ENCODE data around the gene GSTA3. TPM values are rescaled to one million over a fixed set of nuclear protein-coding genes. Genes with fewer than 3 reads are reported as not detected.
"Not testable (repeated sequence)": the region's sequence is repeated elsewhere in the genome, so short reads cannot be mapped to it uniquely, and the experiment has no call there.

GSTA3 gene
- total RNA-seq: not detected
- long read RNA-seq, donor 1: 0 reads
- long read RNA-seq, donor 2: 0 reads

DNA sequence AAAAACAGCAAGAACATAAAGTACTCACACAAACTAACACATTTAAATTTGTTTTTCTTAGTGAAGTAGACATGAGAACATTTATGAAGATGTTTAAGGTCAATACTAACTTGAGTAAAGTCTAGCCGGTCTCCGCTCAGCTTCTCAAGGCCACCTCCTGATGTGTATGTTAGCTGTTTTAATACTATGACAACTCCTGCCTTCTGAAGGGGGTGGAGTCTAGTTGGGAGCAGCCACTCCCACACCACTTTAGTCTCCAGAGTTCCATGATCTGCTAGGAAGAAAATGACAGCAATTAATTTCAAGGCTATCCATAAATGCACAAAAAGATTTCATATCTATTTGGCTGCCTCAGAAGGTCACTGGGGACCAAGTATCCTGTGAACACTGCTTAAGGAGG, at the start of gene GSTA3:
Gene GSTA3, minus strand, starts transcription at position 168 of the 400 bp plus-strand sequence. CDS start 3,864 bp downstream, outside the sequence.
- Histone ChIP-seq H3K36me3 (ENCODE audit: low read depth) (no peaks in the 10 kb centered on the region), H3K4me1 (ENCODE audit: low read depth) (no peaks in the 10 kb centered on the region), H3K4me3 (no peak within 1 kb of the TSS), H3K9me3 (no peaks in the 10 kb centered on the region)
- TF ChIP-seq, protein P1, sequence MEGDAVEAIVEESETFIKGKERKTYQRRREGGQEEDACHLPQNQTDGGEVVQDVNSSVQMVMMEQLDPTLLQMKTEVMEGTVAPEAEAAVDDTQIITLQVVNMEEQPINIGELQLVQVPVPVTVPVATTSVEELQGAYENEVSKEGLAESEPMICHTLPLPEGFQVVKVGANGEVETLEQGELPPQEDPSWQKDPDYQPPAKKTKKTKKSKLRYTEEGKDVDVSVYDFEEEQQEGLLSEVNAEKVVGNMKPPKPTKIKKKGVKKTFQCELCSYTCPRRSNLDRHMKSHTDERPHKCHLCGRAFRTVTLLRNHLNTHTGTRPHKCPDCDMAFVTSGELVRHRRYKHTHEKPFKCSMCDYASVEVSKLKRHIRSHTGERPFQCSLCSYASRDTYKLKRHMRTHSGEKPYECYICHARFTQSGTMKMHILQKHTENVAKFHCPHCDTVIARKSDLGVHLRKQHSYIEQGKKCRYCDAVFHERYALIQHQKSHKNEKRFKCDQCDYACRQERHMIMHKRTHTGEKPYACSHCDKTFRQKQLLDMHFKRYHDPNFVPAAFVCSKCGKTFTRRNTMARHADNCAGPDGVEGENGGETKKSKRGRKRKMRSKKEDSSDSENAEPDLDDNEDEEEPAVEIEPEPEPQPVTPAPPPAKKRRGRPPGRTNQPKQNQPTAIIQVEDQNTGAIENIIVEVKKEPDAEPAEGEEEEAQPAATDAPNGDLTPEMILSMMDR (IDR thresholded peaks at IDR 0.05): no peak
- ATAC-seq (no peak), DNase-seq (no peak)
- intact Hi-C loops (cut with DNase I, micrococcal nuclease): no loop called here

DNA sequence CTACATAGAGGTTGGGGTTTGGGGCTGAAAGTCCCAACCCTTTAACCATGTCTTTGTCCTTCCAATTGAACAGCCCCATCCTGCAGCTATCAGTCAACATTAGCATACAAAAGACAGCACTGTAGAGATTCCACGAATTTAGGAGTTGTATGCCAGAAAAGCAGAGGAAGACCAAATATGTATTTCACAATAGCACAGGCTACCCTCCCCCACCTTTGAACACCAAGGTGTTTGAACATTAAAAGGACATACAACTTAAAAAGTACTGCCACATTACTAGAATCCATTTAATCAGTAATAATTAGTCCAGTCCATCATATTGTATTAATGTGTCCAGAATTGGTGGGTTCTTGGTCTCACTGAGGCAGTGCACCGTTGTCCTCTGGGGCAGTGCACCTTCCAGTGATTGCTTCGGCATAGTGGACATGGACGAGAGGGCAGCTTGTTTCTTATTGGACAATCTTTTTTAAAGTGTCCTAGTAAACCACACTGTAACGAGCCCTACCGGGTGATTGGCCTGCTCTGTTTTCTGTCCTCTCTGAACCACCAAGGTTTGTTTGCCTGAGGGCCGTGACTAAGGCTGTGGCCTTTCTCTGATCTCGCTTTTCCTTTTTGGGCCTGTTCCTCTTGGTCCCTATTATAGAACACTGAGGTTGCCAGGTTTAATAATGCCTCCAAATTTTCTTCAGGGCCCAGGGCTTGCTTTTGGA, 49.2 kb upstream of the GSTA3 start:
- ATAC-seq: no peak
- intact Hi-C loops (cut with DNase I, micrococcal nuclease): no loop called here
- Histone ChIP-seq H3K4me3 (no peak overlapping the region), H3K4me1 (ENCODE audit: low read depth) (no peaks in the 10 kb centered on the region), H3K36me3 (ENCODE audit: low read depth) (no peaks in the 10 kb centered on the region), H3K9me3 (no peaks in the 10 kb centered on the region)
- TF ChIP-seq, protein P1 (IDR thresholded peaks at IDR 0.05): no peak
- DNase-seq: no peak

DNA sequence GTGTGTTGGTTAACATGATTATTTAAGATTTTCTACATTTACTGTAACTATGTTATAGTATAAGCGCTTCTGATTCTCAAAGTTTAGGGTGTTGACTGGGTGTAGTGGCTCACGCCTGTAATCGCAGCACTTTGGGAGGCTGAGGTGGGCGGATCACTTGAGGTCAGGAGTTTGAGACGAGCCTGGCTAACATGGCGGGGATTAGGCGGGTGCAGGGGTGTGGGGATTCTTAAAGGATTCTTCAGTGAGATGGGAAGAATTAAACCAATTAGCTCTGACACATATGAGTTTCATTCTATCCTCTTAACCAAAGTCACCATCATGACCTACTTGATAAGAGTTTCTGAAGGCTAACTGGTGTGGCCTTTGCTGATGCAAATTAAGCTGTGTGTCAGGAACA, 46.4 kb upstream of the GSTA3 start:
- ATAC-seq (no peak), DNase-seq (no peak)
- H3K9me3 ChIP-seq: no peaks in the 10 kb centered on the region
- H3K36me3 ChIP-seq (ENCODE audit: low read depth): no peaks in the 10 kb centered on the region
- H3K4me1 ChIP-seq (ENCODE audit: low read depth): no peaks in the 10 kb centered on the region
- no peak overlapping the region for H3K4me3 ChIP-seq
- intact Hi-C loops (cut with DNase I, micrococcal nuclease): no loop called here
- TF ChIP-seq, protein P1 (IDR thresholded peaks at IDR 0.05): no peak

DNA sequence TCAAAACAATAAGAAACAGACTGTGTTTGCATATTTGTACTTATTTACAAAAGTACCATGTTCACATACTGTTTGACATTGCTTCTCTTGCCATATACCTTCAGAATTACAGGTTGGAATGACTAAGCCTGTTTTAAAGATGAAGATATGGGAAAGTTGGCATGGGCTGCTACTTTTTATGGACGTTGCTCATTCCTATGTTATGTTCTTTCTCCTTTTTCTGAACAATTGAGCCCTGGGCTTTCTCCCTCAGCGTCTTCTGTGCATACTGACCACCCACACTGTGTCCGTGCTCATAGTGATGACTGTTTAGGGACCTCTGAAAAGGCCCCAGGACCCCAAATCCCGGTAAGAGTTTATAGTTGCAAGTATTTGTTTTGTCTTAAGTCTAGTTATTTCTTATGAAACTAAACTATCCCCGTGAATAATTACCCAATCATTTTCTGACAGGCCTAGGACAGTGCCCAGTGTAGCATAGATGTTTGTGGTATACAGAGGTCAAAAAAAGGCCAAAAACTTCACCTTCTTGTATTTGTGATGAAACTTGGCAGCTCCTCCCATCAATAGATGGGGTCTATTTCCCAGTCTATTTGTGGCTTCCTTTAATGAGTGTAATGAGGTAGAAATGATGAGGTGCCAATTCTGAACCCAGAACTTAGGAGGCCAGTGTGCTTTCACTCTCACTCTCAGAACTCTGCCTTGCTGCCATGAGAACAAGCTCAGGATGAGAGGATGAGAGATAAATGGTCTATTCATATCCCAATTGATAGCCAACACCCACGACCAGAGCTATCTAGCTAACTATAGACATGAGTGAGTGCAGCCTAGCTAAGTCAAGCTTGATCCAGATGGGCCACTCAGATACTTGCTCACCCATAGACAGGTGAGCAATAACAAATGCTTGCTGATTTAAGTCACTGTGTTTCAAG, 44.7 kb upstream of the GSTA3 start:
- DNase-seq: no peak
- TF ChIP-seq, protein P1 (IDR thresholded peaks at IDR 0.05): no peak
- no peaks in the 10 kb centered on the region for H3K9me3 ChIP-seq
- H3K4me1 ChIP-seq (ENCODE audit: low read depth): no peaks in the 10 kb centered on the region
- H3K36me3 ChIP-seq (ENCODE audit: low read depth): no peaks in the 10 kb centered on the region
- ATAC-seq: no peak
- intact Hi-C loops (cut with DNase I, micrococcal nuclease): no loop called here
- no peak overlapping the region for H3K4me3 ChIP-seq

DNA sequence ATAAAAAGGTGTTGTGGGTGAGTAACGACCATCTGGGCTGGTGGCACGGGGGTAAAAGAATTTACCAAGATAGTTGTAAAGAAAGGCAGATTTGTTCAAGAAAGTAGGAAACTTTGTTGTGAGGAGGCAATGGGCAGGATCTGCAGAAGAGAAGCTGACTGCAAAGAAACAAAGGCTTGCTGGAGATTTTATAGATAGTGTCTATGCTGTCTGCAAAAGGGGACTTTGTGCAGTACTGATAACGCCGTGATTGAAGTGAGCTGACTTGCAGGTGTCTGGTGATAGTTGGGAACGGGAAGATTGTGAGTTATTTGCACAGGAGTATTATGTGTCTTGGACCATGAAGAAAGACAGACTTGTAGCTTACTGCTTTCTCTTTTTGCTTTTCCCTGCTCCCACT, 36.8 kb upstream of the GSTA3 start:
- ATAC-seq (peak; percentile 80), DNase-seq (peak in 1 of 3 donors; percentile 17)
- intact Hi-C loops (cut with DNase I, micrococcal nuclease): no loop called here
- H3K9me3 ChIP-seq: no peaks in the 10 kb centered on the region
- no peaks in the 10 kb centered on the region for H3K4me1 ChIP-seq (ENCODE audit: low read depth)
- no peak overlapping the region for H3K4me3 ChIP-seq
- TF ChIP-seq, protein P1 (IDR thresholded peaks at IDR 0.05): no peak
- no peaks in the 10 kb centered on the region for H3K36me3 ChIP-seq (ENCODE audit: low read depth)

DNA sequence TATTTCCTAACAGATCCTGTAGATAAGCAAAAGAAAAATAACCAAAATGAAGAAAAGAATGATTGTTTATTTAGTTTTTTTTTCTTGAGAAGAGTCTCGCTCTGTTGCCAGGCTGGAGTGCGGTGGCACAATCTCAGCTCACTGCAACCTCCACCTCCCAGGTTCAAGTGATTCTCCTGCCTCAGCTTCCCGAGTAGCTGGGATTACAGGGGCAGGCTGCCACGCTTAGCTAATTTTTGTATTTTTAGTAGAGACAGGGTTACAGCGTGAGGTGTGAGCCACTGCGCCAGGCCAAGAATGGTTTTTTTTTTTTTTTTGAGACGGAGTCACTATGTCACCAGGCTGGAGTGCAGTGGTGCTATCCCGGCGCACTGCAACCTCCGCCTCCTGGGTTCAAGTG, 33.3 kb upstream of the GSTA3 start:
- intact Hi-C loops (cut with DNase I, micrococcal nuclease); ATAC-seq; H3K4me1 ChIP-seq (ENCODE audit: low read depth); DNase-seq; H3K4me3 ChIP-seq; H3K9me3 ChIP-seq; H3K36me3 ChIP-seq (ENCODE audit: low read depth): not testable (repeated sequence)

Measured in mucosa of descending colon (tissue), 3 donors.